ENCODE results near the gene CHRNB1.
A peak's percentile ranks its signal among the peaks of the same experiment; 100 is the strongest.

- TF ChIP-seq POLR2AphosphoS5 (IDR thresholded peaks at IDR 0.05) (no peak), CTCF (IDR thresholded peaks at IDR 0.05; ENCODE audit: poor library complexity, severe bottlenecking) (peak; percentile 17), EP300 (conservative IDR thresholded peaks at IDR 0.05; ENCODE audit: poor library complexity, severe bottlenecking) (no peak), SMC3 (conservative IDR thresholded peaks at IDR 0.05; ENCODE audit: poor library complexity) (no peak), REST (IDR thresholded peaks at IDR 0.05; ENCODE audit: borderline replicate concordance) (no peak), MXI1 (conservative IDR thresholded peaks at IDR 0.05; ENCODE audit: poor library complexity, severe bottlenecking) (no peak)
Measured at GRCh38 chr17:7437950-7438614, 6.8 kb upstream of the CHRNB1 start.
